KBM-7 (cell line): ENCODE data around the gene ORM2.

Experiments
- DNase-seq: peaks from one replicate; pipeline ENCODE4 v3.0.0-alpha.2; 2015
- in situ Hi-C: fragments of 300-500 bp; cut with MboI; formaldehyde crosslinking; loops from 2 replicates; pipeline ENCODE4 v1.14.3; 2020; ENCODE audit warnings: low sequenced_read_pairs, low pct_unique_long_range_greater_than_20kb, mixed read lengths

ORM2 gene

DNA sequence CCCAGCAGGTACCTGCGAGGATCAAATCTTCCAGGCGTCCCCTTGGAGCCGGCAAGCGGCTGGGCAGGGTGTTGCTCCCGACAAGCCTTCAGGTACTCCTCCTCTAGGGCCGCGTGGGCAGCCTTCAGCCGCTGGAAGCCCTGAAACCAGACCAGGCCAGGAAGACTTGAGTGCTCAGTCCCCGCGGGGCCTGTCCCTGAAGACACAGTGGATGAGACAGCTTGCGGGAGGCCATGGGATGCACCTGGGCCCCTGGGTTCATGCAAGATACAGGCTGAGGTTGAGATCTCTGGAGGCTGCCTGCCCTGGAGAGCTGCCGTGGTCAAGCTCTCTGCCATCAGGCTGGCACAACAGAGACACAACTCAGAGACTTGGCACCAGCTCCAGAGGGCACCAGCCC is 32.7 kb downstream of the ORM2 start:
- DNase-seq: no peak
- in situ Hi-C loops: no loop called here

DNA sequence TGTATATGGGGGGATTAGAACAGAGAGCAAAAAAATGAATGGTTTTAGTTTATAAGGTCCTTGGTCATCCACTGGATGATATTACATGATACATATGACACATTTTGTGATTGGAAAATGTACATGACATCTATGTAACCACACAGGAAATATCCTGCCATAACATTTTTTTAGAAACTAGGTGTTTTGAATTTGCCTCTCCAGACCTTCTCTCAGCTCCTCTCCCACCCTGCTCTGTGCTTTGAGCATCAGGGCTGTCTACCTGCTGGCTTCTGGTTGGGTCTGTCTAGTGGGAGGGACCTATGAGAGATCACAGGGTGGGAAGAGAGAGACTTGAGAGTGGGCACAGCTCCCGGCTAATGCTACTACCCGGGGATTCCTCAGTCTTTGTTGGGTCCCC is 33.8 kb downstream of the ORM2 start:
- in situ Hi-C loops: no loop called here
- no peak for DNase-seq

DNA sequence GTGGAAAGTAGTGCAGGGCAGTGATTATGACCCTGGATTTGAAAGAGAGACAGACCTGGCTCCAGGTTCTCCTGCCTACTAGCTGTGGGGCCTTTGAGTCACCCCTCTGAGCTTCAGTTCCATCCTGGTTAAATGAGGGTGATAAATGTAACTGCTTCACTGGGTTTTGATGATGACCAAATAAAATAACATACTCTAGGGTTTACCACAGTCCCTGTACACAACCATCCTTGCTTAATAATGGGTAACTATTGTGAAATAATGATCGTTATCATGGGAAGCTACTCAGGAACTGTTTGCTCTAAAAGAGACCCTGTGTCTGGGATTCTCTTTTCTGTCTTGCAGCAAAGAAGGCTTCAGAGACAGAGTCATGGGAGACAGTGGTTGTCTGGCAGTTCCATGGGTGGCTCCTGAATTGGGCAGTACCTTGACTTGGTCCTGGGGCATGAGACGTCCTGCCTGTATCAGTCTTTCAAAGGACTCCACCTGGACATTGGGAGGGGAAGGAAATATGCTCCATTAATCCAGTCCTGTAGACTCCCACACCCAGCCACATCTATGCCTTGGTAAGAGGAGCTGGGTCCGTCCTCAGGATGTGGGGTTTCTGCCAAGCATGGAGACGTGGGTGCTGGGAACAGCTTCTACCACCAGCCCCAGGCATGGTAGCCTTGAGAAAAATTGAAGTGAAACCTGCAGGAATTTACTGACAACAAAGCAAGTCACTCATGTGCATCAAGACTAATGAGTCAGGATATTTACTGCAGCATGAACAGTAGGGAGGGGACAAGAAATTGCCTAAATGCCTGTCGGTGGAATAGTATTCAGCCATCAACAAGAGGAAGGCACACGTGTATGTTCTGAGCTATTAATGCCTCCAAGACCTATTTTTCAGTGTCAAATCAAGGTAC is 34.7 kb downstream of the ORM2 start:
- in situ Hi-C loops: no loop called here
- no peak for DNase-seq

GRCh38 chr9:114365194-114365593 is 35.5 kb downstream of the ORM2 start:
- no peak for DNase-seq
- in situ Hi-C loops: no loop called here

- peak; percentile 65 for DNase-seq
- in situ Hi-C loops: no loop called here
These were observed 36.9 kb downstream of the ORM2 start for GRCh38 chr9:114366334-114367128.

GRCh38 chr9:114367366-114367765 is 37.7 kb downstream of the ORM2 start:
- in situ Hi-C loops: no loop called here
- no peak for DNase-seq

DNA sequence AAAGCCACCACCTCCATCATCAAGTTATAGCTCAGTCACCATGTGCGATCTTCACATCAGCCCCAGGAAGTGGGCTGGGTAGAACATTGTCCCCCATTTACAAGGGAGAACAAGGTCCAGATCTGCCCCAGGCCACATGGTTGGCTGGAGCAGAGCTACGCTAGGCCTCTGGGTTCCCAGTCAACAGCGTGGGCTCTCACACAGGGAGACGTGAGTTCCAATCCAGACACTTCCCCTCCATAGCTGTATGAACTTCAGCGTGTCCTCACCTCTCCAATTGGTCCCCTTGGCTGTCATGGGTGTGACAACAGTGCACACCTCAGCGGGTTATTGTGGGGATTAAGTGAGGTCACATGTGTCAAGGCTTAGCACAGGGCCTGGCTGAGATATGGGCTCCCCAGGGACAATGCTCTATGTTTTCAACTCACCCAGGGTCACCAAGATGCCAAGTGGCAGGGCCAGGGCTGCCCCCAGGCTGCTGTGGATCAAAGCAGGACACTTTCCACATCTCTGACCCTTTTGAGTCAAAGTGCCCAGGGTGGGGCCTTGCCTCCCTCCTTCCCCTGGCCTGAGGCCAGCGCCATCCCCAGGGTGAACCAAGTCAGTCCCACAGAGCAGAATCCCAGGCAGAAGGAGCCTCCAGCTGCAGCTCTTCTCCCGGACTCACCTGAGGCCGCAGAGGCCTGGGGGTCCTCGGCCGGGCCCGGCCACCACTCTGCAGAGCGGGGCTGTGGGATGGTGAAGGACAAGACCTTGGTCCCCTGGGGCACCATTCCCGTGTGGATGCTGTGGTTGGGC is 38.3 kb downstream of the ORM2 start:
- no peak for DNase-seq
- in situ Hi-C loops: no loop called here

DNA sequence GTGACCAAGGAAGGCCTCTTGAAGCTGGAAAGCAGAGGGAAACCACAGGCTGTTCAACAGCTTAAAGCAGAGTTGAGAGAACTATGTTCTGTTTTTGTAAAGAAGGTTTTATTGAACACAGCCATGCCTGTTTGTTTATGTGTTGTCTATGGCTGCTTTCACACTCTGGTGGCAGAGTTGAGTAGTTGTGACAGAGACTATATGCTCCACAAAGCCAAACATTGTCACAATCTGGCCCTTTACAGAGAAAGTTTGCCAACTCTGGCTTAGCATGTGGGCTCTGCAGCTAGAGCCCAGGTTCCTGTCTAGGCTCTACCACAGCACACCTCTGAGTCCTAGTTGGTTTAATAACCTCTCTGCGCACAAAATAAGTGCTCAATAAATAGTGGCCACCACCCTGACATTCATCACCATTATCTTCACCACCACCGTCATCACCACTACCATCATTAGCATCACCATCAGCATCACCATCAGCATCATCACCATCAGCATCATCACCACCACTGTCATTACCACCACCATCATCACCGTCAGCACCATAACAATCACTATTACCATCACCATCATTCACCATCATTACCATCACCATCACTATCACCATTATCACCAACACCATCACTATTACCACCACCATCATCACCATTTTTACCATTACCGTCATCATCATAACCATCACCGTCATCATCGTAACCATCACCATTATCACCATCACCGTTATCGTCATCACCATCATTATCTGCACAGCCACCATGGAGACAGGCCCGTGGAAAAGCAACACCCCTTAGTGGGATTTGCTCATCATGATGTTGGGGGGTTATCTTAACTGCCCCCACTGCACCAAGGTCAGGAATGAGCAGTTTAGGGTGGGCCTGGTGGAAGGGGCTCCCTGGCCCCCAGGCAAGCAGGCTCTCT is 39.8 kb downstream of the ORM2 start:
- in situ Hi-C loops: no loop called here
- no peak for DNase-seq

GRCh38 chr9:114370251-114370967 is 40.7 kb downstream of the ORM2 start:
- no peak for DNase-seq
- in situ Hi-C loops: no loop called here

DNA sequence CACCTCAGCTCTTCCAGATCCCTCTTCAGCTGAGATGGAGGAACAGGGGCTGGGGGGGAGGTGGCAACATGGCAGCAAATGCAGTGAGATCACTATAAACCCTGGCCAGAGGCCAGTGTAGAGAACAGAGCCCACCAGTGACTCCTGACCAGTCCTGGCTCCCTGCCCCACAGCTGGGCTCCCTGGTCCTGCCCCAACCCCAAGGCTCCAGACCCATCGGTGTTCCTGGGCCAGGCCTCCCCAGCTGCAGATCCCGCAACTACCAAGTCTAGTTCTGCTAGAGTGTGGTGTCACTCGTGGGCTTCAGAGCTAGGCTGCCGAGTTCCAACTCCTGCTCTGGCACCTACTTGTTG is 41.3 kb downstream of the ORM2 start:
- in situ Hi-C loops: no loop called here
- DNase-seq: no peak

DNA sequence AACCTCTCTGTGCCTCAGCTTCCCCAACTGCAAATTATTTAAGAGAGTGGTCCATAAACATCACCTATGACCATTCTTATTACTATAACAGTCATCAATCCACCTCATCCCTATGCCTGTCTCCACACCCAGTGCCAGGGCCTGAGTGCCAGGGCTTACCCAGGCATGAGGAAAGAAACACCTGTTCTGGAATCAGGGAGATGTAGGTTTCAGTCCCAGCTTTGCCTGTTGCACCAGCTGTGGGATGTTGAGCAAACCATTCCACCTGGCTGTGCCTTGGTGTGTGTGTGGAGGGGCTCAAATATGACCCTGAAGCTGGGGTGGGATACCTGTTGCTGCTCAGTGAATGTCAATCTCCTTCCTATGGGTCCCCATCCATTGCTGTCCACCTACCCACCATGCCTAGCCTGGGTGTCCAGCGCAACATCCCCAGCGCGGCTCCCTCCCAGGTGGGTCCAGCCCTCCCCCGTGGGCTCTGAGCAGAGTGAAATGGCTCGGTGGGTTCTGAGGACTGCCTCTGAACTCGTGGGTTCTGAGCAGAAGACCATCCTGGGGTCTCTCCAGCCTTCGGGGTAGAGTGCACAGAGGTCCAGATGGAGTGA is 41.8 kb downstream of the ORM2 start:
- no peak for DNase-seq
- in situ Hi-C loops: no loop called here

DNA sequence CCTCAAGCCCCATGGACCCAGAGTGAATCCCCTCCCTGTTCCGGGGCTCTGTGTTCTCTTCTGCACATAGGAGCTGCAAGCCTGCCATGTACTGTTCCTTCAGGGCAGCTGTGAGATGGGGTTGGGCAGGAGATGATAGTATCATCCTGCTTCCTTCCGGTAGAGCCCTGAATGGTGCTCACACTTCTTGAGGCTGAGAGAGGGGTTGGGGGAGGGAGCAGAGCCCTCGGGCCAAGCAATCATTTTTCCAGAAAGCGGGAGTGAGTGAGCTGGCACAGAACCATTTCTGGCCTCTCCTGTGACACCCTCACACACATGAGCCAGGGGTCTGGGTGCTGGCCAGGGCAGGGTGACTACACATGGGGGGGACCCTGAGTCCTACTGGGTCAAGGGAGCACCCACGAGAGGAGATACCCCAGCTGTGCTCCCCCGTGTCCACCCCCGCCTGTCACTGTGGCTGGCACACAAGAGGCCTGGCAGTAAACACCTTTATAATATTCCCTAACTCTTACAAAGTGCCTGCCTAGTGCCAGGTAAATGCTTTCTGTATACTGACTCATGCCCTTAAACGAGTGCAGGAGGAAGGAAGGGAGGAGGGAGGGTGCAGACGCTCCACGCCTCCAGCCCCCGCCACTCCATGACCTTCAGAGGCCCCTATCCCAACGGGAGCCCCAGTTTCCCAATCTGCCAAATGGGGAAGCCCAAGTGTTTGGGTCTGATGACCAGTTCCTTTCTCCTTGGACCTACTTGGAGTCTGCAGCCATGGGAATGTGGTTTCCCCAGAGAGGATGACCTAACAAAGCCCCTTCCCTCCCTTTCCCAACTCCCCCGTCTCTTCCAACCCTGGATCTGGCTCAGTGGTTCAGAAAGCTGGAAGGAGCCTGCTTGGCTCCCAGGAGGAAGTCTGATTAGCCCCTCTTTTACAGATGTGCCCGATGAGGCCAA is 42.6 kb downstream of the ORM2 start:
- DNase-seq: peak; percentile 77

DNA sequence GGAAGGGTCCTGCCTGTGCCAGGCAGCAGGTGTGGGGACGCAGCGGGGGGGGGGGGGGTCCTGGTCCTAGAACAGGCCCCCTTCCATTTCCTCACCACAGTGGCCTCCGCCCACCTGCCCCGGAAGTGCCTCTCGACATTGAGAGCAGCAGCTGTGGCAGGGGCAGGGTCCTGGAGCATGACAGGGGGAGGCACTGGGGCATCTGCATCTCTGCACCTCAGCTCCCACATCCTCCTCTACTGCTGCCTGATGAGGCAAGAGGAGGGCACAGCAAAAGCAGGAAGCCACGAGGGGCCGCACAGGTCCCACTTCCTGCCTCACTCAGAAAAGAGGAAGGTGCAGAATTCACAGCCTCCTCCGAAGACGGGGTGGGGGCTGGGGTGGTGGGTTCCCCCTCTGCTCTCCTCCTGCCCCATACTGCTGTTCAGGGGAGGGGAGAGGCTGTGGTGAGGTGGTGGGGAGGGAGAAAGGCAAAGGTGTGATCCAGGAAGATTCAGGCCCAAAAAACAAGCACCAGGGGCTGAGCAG is 43.3 kb downstream of the ORM2 start:
- peak; percentile 99 for DNase-seq
- in situ Hi-C loops: no loop called here

More for the DNA sequence above, 42.6 kb downstream of the ORM2 start:
- in situ Hi-C loops: no loop called here

DNA sequence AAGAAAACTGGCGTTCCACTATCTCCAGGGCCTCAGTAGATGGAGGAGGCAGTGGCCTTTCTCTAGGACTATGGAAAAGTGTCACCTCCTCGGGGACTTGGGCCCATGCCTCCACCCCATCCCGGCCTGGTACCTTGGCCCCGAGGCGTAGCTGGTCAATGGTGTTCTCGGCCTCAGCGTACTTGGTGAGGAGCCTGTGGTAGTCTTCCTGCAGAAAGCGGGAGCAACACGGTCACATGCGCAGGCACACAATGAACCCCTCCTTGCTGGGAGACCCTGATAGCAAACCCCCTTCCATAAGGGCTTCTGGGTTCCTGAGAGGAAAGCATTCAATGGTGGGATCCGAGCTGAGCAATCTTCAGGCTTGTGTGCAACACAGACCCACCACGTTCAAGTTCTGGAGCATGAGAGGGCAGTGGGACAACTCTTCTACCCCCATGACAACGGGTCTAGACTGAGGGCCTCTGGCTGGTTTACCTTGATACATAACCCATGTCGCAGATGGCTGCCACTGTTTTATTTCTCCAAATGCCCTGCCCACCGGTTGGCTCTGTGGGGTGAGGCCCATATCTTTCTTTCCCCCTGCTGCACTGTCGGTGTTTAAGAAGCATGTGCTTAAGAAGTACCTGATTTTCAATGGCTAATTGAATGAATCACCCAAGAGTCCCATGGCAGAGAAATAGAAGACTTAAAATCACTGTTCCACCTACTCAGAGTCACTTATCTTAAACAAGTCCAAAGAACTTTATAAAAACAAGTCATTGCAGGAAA is 44.5 kb downstream of the ORM2 start:
- in situ Hi-C loops: no loop called here
- DNase-seq: no peak

DNA sequence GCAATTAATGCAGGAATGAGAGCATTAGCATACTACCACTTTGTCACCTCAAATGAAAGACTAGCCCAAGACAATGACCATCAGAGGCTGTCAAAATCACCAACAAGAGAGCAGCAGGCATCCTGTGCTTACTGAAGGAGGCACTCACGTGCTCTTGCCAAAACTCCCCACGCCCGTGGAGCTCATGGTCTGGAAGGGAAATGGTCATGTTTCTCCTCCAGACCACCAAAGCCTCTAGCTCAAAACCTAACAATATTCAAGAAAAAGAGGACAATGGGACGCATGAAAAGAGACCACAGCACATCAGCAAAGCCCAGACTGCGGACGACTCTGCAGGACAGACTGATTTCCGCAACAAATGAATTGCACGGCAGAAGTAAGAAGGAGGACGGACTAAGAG is 45.3 kb downstream of the ORM2 start:
- in situ Hi-C loops: no loop called here
- no peak for DNase-seq
